ENCODE data around the gene PAM.

DNA sequence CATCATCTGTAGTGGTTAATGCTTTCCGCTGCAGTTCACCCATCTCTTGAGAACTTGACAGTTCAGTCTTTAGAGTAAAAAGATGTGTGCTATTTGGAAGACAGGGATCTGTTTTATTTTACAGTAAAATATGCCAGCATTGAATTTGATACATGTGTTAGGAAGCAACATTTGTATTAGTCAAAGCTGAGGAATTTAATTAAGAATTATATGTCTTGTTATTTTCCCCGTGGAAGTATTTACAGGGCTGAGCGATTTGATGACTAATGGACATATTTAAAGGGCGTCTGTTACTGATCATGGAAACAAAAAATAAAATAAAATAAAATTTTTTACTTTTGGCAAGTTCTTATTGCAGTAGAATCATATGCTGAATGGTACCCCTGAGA lies 101.3 kb downstream of the PAM start:
- TF ChIP-seq EP300 (IDR thresholded peaks at IDR 0.05) (no peak), POLR2A (IDR thresholded peaks at IDR 0.05) (no peak)
- TF ChIP-seq, protein P1, sequence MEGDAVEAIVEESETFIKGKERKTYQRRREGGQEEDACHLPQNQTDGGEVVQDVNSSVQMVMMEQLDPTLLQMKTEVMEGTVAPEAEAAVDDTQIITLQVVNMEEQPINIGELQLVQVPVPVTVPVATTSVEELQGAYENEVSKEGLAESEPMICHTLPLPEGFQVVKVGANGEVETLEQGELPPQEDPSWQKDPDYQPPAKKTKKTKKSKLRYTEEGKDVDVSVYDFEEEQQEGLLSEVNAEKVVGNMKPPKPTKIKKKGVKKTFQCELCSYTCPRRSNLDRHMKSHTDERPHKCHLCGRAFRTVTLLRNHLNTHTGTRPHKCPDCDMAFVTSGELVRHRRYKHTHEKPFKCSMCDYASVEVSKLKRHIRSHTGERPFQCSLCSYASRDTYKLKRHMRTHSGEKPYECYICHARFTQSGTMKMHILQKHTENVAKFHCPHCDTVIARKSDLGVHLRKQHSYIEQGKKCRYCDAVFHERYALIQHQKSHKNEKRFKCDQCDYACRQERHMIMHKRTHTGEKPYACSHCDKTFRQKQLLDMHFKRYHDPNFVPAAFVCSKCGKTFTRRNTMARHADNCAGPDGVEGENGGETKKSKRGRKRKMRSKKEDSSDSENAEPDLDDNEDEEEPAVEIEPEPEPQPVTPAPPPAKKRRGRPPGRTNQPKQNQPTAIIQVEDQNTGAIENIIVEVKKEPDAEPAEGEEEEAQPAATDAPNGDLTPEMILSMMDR (IDR thresholded peaks at IDR 0.05): no peak
